Caco-2 (cell line): ENCODE data around the gene LRRC8C. TPM values are rescaled to one million over a fixed set of nuclear protein-coding genes. Genes with fewer than 3 reads are reported as not detected.

Experiments used
- BruUV-seq: library from RNA; stranded (reverse); fragments of 400-500 nt; replicated peaks from 2 replicates; lab custom pipeline; 2021; lab: Mats Ljungman, UMichigan
- CTCF ChIA-PET: fragments of 300-600 bp; sonication (Branson Sonifier 250); formaldehyde crosslinking; loops from one replicate; lab custom pipeline; 2022; ENCODE audit warnings: antibody characterized with exemption; lab: Charles Lee
- POLR2A ChIA-PET: fragments of 300-600 bp; sonication (Branson Sonifier 250); formaldehyde crosslinking; loops from one replicate; lab custom pipeline; 2022; ENCODE audit warnings: antibody characterized with exemption; lab: Charles Lee
- DNase-seq, 2 experiments: peaks; one replicate each; pipeline versions ENCODE4 v3.0.0 to v3.0.0-alpha.2; 2020 to 2022
- H3K27me3 ChIP-seq: replicated peaks from 2 replicates; pipeline ENCODE4 v1.6.0; 2011; ENCODE audit warnings: low read length; ENCODE audit not compliant: control insufficient read depth, insufficient read depth
- H3K36me3 ChIP-seq: 2 replicates; pipeline ENCODE4 v1.5.1; 2011; ENCODE audit warnings: low read length; ENCODE audit not compliant: control insufficient read depth, insufficient read depth
- H3K4me1 ChIP-seq: fragments of 250-450 bp; sonication (Bioruptor Pico); 2 replicates; pipeline ENCODE4 v1.5.1; 2020; ENCODE audit warnings: mild to moderate bottlenecking
- H3K4me3 ChIP-seq: 2 replicates; pipeline ENCODE4 v1.5.1; 2011; ENCODE audit warnings: low read depth, mild to moderate bottlenecking, control low read depth, low read length
- H3K9me3 ChIP-seq: fragments of 250-450 bp; sonication (Bioruptor Pico); 2 replicates; pipeline ENCODE4 v1.5.1; 2020; ENCODE audit warnings: mild to moderate bottlenecking, moderate library complexity
- H3K27ac Mint-ChIP-seq: one replicate; pipeline ENCODE4 v1.8.0; 2022; ENCODE audit warnings: mixed read lengths; ENCODE audit not compliant: unreplicated experiment
- H3K27me3 Mint-ChIP-seq: one replicate; pipeline ENCODE4 v1.8.0; 2022; ENCODE audit warnings: mixed read lengths; ENCODE audit not compliant: insufficient read depth, unreplicated experiment
- H3K36me3 Mint-ChIP-seq: one replicate; pipeline ENCODE4 v1.8.0; 2022; ENCODE audit warnings: mild to moderate bottlenecking, mixed read lengths; ENCODE audit not compliant: insufficient read depth, unreplicated experiment
- H3K4me1 Mint-ChIP-seq: one replicate; pipeline ENCODE4 v1.8.0; 2022; ENCODE audit warnings: low read depth, mixed read lengths; ENCODE audit not compliant: unreplicated experiment
- H3K4me3 Mint-ChIP-seq: one replicate; pipeline ENCODE4 v1.8.0; 2022; ENCODE audit warnings: mild to moderate bottlenecking, moderate library complexity, mixed read lengths; ENCODE audit not compliant: unreplicated experiment
- H3K9me3 Mint-ChIP-seq: one replicate; pipeline ENCODE4 v1.8.0; 2022; ENCODE audit warnings: mixed read lengths; ENCODE audit not compliant: unreplicated experiment
- CTCF ChIP-seq, 2 experiments: fragments of 200-600 bp in 1 of 2; IDR thresholded peaks; 1 replicate in 1 of 2; 2 replicates in 1 of 2; pipeline versions ENCODE4 v1.5.1 to v1.8.0; 2011 to 2022; ENCODE audit warnings: antibody characterized with exemption in 1 of 2, control low read depth in 1 of 2, inconsistent platforms in 1 of 2, low read depth in 1 of 2, low read length in 1 of 2, mild to moderate bottlenecking in 1 of 2, moderate library complexity in 1 of 2; ENCODE audit not compliant: insufficient read depth in 1 of 2, severe bottlenecking in 1 of 2, unreplicated experiment in 1 of 2
- intact Hi-C: fragments of 100-400 bp; cut with micrococcal nuclease; formaldehyde crosslinking; loops from one replicate; pipeline ENCODE4 v1.10.0; 2022; ENCODE audit not compliant: unreplicated experiment
- total RNA-seq: library from RNA; stranded (reverse); gene quantifications from 2 replicates; pipeline ENCODE4 v1.2.3, GENCODE V29; 2022

LRRC8C gene
- total RNA-seq, 1 experiment from 2014 or later: 0.11 TPM

DNA sequence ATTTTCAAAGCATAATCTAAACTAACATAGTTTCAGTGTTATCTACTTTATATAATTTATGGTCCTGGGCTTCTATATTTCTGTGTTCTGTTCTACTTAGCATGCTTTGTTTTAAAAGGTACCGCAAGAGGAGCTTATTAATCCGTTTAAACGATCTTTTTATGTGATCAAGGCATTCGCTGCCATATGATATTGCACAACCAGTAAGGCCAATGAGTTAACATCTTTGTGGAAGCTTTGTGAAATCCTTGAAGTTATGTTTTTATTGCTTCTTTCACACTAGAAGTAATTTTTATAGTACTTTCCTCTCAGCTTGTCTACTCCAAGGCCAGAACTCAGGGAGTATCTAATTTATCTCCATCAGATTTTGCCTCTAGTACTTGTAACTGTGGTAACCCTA, 8.9 kb downstream of the LRRC8C start:
- Mint-ChIP-seq H3K4me3 (no peak overlapping the region), H3K27ac (no peak overlapping the region), H3K9me3 (no peaks in the 10 kb centered on the region), H3K27me3 (peaks cover 8% of the 10 kb centered on the region), H3K36me3 (no peaks in the 10 kb centered on the region), H3K4me1 (no peaks in the 10 kb centered on the region)
- ChIA-PET CTCF (no interaction called here), POLR2A (no interaction called here)
- TF ChIP-seq CTCF (IDR thresholded peaks at IDR 0.05; ENCODE audit: insufficient read depth in 1 of 2, low read depth in 1 of 2, low read length in 1 of 2, severe bottlenecking in 1 of 2, unreplicated experiment in 1 of 2): no peak
- Histone ChIP-seq H3K4me3 (no peak overlapping the region), H3K9me3 (0 out of 2 replicates have a peak, but pooled peaks cover 5% of the 10 kb centered on the region), H3K27me3 (no peaks in the 10 kb centered on the region), H3K4me1 (no peaks in the 10 kb centered on the region), H3K36me3 (no peaks in the 10 kb centered on the region)
- DNase-seq: no peak
- no TSS peak for BruUV-seq
- intact Hi-C loops: no loop called here

GRCh38 chr1:89643577-89643976, 10.7 kb downstream of the LRRC8C start:
- no peaks in the 10 kb centered on the region for H3K9me3 Mint-ChIP-seq
- Histone ChIP-seq H3K36me3 (no peaks in the 10 kb centered on the region), H3K4me3 (no peak overlapping the region), H3K9me3 (0 out of 2 replicates have a peak, but pooled peaks cover 5% of the 10 kb centered on the region), H3K4me1 (no peaks in the 10 kb centered on the region), H3K27me3 (no peaks in the 10 kb centered on the region)
- POLR2A ChIA-PET: no interaction called here
- intact Hi-C loops: no loop called here
- CTCF ChIA-PET: no interaction called here
- no TSS peak for BruUV-seq
- no peak for DNase-seq
- H3K27ac Mint-ChIP-seq: no peak overlapping the region
- no peaks in the 10 kb centered on the region for H3K4me1 Mint-ChIP-seq
- no peaks in the 10 kb centered on the region for H3K36me3 Mint-ChIP-seq
- no peak overlapping the region for H3K4me3 Mint-ChIP-seq
- no peak for TF ChIP-seq CTCF (IDR thresholded peaks at IDR 0.05; ENCODE audit: insufficient read depth in 1 of 2, low read depth in 1 of 2, low read length in 1 of 2, severe bottlenecking in 1 of 2, unreplicated experiment in 1 of 2)
- peaks cover 5% of the 10 kb centered on the region for H3K27me3 Mint-ChIP-seq

GRCh38 chr1:89644119-89644814, 11.3 kb downstream of the LRRC8C start:
- ChIA-PET POLR2A (no interaction called here), CTCF (no interaction called here)
- no peak for DNase-seq
- no peaks in the 10 kb centered on the region for H3K4me1 ChIP-seq
- no peak overlapping the region for H3K4me3 Mint-ChIP-seq
- H3K4me1 Mint-ChIP-seq: no peaks in the 10 kb centered on the region
- H3K9me3 ChIP-seq: 0 out of 2 replicates have a peak, but pooled peaks cover 5% of the 10 kb centered on the region
- H3K9me3 Mint-ChIP-seq: no peaks in the 10 kb centered on the region
- H3K27me3 ChIP-seq: no peaks in the 10 kb centered on the region
- no TSS peak for BruUV-seq
- H3K36me3 Mint-ChIP-seq: no peaks in the 10 kb centered on the region
- H3K27me3 Mint-ChIP-seq: peaks cover 6% of the 10 kb centered on the region
- H3K4me3 ChIP-seq: no peak overlapping the region
- TF ChIP-seq CTCF (IDR thresholded peaks at IDR 0.05; ENCODE audit: insufficient read depth in 1 of 2, low read depth in 1 of 2, low read length in 1 of 2, severe bottlenecking in 1 of 2, unreplicated experiment in 1 of 2): no peak
- intact Hi-C loops: no loop called here
- H3K36me3 ChIP-seq: no peaks in the 10 kb centered on the region
- H3K27ac Mint-ChIP-seq: no peak overlapping the region
